KG1 (cell line): ENCODE measurements around the gene IQCE.

Source experiments
- DNase-seq: peaks from one replicate; lab custom pipeline; 2025; lab: John Stamatoyannopoulos, UW

IQCE gene

DNA sequence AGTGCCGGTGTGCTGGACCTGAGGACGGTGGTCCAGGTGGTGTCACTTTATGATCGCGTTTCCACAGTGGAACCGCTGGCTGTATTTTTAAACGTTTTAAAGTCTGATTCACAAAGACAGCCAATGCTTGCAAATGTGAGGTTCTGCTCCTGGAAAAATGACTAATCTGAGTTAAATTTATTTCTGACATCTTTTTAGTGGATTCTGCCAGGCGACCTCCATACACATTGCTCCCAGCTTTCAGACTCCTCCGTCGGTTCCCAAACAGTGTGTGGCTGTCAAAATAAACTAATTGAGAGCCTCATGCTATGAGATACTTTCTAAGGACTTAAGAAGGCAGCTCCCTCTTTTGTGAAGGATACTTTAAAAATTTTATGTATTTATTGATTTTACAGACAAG is 60.3 kb downstream of the IQCE start:
- no peak for DNase-seq

DNA sequence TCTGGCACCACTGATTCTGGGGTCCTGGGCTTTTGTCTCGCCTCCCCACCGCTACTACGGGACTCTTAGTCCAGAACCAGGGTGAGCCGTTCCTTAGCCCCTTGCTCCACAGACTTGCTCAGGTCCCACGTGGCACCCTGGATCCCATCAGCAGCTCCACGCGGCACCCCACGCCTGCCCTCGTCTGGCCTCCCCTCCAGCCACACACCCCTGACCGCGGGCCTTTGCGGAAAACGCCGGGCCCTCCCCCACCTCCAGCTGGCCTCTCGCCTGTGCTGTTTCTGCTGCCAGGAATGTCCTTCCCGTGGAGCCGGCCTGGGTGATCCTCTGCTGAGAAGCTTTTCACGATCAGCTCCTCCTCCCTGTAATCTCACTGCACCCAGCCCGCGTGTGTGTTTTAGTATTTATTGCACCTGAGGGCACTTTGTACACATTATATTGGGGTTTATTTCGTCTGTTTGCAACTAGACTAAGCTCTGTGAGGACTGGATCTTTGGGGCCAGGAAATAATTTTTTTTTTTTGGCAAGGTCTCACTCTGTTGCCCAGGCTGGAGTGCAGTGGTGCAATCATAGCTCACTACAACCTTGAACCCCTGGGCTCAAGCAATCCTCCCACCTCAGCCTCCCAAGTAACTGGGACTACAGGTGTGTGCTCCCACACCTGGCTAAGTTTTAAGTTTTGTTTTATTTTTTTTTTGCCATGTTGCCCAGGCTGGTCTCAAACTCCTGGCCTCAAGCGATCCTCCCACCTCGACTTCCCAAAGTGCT is 62.5 kb downstream of the IQCE start:
- no peak for DNase-seq

DNA sequence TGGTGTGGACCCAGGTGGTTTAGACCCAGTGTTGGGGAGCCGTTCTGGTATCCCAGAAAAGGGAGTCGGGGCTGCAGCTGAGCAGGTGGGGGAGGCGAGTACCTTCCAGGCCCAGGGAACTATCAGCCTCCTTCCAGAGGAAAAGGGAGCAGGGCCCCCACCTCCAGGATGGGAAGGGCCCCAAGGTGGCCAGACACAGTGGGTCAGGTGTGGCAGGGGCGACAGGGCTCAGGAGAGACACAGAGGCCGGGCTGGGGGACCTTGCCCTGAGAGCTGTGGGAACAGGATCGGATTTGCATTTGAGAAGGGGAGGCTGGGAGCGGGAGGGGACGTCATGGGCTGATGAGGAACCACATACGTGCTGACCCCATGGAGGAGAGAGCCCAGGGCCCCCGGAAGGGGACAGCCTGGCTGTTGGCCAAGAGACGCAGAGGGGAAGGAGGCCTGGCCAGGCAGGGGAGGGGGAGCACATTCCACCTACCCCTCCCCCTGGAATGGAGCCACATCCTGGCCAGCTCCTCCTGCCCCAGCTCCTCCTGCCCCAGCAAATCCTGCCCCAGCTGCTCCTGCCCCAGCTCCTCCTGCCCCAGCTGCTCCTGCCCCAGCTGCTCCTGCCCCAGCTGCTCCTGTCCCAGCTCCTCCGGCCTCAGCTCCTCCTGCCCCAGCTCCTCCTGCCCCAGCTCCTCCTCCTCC is 63.3 kb downstream of the IQCE start:
- DNase-seq, result no peak

DNA sequence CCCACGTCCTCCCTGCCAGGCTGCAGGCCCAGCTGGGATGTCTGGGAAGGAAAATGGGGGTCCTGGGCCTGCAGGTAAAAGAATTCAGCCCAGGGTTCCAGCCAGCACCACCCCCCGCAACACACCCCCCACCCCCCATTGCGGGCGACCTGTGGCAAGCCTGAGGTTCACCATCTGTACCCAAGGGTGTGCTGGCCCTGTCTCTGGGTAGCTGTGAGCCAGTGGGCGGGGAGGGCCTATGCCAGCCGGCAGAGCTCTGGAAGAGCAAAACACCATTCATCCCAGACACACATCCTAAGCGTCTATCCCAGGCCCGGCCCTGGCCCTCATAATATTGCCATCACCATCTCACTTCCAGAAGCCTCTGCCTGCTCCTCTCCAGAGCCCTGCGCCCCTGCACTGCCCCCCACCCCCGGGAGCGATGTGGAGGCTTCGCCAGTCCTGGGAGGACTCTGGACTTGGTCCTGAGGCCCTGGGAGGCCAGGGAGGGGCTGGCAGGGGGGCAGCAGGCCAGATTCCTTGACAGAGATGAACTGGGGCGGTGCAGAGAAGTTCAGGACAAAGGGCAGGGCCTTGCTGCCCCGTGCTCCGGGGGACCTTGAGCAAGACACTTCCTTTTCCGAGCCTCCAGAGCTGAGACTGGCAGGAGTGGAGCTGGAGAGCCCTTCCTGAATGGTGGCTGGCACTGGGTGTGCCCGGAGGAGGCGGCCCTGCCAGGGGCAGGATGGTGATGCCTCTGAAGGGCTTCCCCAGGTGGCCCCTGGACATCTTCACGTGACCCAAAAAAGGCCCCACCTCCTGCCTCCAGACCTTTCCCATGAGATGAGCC is 64.3 kb downstream of the IQCE start:
- DNase-seq, result no peak

DNA sequence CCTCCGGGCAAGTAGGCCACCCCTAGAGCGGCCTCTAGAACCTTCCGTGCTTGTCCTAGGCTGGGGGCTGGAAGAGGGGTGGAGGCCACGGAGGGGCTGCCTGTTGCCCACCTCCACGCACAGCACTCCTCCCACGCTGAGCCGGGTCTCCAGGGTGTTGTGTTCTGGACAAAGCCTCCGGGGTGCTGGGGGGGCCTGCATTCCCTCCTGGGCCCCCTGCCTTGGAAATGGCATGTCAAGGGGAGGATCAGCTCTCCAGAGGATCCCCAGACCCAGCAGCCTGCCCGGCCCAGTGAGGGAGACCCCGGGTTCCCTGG is 64.9 kb downstream of the IQCE start:
- no peak for DNase-seq

DNA sequence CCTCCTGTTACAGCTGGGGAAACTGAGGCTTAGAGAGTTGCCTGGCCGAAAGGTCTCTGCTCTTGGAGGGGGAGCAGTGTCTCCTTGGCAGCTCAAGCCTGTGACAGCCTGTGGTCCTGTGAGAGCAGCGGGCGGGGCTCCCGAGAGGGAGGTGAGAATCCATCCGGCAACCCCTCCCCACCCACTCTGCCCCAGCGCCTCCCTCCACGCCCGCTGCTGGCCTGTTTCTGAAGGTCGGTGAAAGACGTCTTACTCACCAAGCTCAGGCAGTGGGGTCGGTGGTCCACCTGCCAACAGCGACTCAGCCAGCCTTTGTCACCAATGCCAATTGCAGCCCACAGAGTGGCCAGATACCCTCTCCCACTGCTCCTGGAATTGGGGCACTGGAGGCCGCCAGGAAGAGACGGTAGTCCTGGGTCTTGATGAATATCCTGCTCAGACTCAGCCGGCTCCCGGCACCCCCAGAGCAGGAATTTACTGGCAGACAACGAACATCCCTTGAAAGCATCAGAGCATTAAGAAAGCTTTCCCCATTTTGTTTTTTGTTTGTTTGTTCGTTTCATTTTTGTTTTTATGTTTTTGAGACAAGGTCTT is 65.6 kb downstream of the IQCE start:
- DNase-seq, result no peak

DNA sequence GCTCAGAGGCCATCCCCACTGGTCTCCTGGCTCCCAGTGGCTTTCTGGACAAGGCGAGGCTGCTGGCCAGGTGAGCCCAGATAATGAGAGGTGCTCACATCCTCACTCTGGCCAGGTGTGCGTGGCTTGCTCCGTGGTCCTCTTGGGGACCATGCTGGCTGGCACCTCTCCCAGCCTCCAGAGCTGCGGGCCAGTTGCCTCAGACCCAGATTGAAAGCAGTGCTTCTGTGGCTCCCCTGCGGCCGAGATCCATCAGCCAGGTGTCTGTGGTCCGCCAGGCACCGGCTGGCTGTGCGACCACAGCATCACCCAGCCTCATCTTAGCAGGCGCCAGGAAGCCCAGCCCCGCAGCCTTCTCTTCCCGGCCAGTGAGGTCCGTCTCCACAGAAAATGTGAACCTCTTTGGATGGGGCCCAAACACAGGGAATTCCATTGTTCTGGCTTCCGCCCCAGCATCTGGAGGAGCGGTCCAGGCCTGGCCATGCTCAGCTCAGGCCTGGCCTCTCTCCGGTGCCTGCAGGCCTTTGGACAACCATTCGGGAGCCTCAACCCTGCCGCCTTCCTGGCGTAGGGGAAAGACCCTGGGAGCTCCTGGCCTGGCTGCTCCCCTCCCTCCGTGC is 67.8 kb downstream of the IQCE start:
- DNase-seq, result no peak

DNA sequence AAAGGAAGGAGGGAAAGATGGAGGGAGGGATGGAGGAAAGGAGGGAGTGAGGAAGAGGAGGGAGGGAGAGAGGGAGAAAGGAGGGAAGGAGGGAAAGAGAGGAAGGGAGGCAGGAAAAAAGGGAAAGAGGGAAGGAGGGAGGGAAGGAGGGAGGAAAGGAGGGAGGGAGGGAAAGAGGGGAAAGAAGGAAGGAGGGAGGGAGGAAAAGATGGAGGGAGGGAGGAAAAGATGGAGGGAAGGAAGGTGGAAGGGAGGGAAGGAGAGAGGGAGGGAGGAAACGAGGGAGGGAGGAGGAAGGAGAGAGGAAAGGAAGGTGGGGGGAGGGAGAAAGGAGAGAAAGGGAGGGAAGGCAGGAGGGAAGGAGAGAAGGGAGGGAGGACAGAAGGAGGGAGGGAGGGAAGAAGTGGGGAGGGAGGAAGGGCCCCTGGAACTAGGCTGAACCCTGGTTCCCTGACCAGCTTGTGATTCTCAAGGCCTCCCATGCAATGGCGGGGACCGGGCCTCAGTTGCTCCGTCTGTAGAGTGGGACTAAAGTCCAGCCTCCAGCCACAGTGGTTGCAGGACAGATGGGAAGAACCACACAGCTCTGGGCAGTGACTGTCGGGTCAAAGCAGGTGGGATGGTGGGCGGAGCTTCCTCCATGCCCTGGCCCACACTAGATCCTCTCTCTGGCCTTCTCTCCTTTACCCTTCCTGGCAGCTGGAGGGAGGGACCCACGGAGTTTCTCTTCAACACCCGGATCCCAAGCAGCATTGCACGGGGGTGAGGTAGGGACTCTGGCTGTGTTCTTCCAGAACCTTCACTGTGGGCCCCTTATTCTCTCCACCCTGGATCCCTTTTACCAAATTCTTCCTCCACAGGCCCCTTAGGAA is 68.7 kb downstream of the IQCE start:
- no peak for DNase-seq

DNA sequence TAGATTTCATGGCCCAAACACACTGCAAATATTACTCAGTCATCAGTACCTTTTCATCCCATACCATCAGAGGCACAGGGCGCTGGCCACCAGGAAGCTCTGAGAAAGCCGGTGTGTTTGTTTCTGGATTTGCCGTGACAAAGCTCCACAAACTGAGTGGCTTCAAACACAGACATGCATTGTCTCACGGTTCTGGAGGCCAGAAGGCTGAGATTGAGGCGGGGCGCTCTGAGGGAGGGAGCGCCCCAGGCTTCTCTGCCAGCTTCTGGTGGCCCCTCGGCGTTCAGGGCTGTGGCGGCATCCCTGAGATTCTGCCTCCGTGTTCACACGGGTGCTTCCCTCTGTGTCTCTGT is 69.3 kb downstream of the IQCE start:
- no peak for DNase-seq

DNA sequence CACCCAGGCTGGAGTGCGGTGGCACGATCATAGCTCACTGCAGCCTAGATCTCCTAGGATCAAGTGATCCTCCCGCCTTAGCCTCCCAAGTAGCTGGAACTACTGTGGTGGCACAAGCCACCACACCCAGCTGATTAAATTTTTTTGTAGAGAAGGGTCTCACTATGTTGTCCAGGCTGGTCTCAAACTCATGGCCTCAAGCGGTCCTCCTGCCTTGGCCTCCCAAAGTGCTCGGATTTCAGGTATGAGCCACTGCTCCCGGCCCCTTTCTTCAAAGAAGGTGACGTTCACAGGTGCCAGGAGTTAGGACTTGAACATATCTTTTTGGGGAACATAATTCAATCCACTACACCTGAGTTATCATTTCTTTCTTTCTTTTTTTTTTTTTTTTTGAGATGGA is 70.1 kb downstream of the IQCE start:
- no peak for DNase-seq

DNA sequence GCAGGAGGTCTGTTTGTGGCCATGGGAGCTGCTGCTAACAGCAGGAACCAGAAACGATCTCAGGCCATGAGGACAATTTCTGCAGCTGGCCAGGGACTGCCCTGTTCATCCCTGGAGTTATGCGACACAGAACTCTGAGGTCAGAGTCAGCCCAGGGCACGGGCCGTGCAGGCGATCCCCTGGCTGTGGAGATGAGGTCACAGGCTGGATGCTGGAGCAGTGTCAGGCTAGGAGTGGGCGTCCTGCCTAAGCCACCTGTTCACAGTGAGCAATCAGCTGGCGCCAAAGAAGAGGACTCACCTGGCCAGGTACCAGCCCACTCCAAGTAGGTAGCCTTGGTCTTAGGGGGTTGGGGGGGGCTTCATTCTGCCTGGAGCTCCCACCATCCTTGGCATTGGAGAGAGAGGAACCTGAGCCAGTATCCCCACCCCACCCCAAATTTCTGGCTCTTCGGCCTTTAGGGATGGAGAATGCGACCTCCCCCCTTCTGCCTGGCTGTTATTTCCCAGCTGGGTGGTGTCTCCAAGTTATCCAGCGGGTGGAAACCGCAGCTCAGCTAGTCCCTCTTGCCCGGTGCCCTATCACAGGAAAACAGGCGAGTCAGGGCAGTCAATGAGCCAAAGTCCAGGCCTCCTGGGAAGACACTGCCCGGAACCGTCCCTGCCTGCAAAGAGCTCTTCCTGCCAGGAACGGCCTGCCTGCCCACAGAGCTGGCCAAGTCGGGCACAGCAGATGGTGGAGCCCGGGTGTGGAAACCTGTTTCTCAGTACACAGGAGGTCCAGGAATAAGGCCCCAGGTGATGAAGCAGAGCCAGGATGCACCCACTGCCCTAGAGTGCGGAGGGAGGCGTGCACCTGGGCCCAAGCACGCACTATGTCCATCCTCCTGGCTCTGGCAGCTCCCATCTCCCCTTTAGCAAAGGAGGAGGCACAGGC is 71.2 kb downstream of the IQCE start:
- DNase-seq, result no peak

DNA sequence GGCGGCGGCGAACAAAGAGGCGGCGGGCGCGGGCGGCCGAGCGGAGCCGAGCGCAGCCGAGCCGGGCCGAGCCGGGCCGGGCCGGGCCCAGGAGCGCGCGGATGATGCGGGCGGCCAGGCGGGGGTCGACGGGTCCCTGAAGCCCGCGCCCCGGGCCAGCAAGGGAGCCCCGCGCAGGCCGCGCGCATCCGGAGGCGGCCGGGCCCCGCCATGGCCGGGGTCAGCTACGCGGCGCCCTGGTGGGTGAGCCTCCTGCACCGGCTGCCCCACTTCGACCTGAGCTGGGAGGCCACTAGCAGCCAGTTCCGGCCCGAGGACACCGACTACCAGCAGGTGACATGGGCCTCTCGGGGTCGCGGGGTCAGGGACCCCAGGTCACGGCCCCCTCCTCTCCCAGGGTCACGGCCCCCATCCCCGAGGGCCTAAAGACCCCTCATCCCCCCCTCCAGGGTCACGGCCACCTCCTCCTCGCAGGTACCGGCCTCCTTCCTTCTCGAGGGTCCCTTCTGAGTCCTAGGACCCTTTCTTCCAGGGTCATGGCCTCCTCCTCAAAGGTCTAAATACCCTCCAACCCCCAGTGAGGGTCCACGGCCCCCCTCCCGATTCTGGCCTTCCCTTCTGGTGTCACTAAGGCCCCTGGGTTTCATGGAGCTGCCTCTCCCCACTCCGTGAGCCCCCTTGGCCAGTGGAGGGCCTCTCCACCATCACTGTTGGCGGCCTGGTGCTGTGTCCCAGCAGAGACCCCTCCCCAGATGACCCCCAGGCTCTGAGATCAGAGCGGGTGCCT is 73.4 kb downstream of the IQCE start, which contains the start of gene TTYH3:
TTYH3 (plus strand) TSS at position 41 of the 787 bp plus-strand sequence; CDS start at position 211, 170 bp downstream.
- no peak for DNase-seq

DNA sequence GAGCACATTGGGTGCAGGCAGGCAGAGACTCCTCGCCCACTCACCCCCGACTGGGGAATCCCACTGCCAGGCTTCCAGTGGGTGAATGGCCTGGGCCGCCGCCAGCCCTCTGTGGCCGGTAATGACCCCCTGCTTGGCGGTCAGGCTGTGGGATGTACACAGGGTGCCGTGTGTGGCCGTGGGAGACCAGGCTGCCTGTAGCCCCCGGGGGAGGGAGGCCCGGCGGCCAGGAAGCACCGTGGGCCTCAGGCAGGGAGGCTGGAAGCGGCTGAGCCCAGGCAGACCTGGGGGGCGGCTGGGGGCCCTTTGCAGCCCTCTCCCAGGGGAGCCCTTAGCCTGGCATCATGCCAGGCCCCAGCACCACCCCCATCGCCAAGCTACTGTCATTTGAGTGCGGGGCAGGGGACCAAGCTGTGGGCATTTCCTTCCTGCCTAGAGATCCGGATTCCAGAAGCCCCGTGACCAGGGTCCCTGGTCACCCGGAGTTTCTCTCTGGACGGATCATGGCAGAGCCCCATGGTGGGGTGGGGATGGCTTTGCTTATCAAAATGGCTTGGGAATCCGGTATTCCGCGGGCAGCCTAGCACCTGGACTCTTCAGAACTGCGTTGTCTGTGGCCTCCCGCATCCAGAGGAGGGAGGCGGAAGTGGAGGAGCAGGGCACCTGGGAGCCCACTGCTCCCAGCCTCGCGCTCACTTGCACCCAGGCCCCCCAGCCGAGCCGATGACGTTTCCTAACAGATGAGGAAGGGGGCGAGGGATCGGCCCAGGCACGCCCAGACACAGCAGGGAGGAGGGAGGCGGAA is 74.2 kb downstream of the IQCE start:
- DNase-seq, result peak; percentile 44

DNA sequence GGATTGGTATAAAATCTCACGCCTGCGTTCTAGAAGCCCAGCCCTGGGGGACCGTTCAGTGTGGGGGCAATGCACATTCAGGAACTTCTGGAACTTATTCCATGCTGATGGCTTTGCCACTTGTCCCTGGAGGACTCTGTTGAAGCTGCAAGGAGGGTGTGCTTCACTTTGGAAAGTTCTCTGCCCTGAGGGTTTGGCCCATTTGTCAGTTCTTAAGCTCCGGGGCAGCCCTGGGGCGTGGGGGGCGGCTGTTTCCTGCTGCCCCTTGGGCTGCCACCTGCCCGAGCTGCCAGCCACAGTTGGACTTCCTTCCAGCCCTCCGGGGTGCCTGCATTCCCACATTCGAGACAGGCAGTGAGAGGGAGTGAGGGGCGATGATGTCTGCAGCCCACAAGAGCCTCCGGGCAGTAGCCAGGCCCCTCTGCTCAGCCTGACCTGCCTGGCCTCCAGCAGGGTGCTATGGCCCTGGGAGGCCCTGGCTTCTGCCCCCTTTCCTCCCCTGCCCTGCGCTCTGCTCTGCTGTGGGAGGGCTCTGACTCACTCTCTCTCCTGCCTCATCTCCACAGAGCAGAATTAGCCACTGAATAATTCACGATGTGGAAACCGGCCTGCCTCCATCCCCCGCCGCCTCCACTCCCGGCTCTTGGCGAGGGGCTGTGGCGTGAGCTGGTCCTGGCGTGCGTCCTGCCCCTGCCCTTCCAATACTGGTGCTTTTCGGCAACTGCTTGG is 74.9 kb downstream of the IQCE start:
- no peak for DNase-seq

DNA sequence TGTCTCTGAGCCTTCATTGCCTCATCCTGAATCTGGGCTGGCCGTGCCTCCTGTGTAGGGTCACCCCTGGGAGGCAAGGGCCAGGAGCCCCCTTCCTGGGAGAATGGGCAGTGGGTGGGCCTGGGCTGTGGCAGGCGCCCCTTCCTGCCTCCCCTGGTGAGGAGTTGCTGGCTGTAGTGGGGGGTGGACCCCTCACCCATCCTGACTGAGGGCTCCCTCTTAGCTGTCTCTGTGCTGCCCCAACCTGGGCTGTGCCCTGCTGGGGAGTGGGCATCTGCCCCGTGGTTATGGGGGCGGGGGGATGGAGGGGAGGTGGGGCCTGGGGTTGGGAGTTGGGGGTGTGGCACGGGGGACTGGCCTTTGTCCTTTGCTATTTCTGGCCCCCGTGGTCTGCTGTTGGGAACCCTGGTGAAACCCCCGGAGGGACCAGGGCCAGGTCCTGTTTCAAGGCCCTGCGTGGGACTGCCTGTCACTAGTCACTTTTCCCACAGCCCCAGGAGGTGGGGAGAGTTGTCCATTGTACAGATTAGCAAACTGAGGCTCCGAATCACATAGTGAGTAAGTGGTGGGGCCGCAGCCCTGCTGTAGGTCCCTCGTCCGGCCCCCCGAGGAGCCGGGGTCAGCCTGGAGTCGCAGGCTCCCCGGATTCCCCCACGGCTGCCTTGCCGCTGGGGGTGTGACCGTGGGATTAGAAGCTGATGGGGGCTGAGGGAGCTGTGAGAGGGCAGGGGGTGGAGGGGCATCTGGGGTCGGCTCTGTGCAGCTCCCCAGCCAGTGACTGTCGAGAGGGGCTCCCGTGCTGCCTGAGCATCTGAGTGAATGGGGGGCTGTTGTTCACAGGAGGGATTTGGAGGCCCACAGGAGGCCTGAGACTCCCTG is 75.7 kb downstream of the IQCE start:
- DNase-seq, result no peak

DNA sequence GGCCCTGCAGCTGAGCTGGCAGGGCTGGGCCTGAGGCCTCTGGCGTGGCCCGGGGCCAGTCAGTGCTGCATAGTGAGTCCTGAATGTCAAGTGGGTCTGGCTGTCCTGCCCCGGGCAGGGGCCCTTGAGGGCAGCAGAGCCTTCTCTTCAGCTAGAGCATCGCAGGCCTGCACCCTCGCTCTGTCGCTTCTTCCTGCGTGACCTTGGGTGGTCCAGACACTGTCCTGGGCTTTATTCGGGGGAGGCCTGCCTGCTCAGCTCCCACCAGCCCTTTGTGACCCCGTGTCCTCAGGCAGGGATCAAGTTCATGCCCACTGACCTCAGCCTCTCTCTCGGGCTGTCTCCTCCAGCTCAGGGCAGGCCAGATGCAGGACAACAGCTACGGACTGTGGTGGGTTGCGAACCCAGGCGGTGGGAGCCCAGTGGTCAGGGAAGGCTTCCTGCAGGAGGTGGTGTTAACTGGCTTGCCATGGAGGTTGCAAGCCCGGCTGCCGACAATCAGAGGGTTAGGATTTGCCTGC is 76.4 kb downstream of the IQCE start:
- no peak for DNase-seq
